GM19463 (cell line): ENCODE results near the gene CTPS1.

ENCODE experiments used
- ATAC-seq: cut with Tn5 transposase; IDR thresholded peaks from one replicate; pipeline ENCODE4 v1.9.1; 2021; ENCODE audit warnings: mild to moderate bottlenecking, moderate library complexity; ENCODE audit not compliant: unreplicated experiment

Gene CTPS1

DNA sequence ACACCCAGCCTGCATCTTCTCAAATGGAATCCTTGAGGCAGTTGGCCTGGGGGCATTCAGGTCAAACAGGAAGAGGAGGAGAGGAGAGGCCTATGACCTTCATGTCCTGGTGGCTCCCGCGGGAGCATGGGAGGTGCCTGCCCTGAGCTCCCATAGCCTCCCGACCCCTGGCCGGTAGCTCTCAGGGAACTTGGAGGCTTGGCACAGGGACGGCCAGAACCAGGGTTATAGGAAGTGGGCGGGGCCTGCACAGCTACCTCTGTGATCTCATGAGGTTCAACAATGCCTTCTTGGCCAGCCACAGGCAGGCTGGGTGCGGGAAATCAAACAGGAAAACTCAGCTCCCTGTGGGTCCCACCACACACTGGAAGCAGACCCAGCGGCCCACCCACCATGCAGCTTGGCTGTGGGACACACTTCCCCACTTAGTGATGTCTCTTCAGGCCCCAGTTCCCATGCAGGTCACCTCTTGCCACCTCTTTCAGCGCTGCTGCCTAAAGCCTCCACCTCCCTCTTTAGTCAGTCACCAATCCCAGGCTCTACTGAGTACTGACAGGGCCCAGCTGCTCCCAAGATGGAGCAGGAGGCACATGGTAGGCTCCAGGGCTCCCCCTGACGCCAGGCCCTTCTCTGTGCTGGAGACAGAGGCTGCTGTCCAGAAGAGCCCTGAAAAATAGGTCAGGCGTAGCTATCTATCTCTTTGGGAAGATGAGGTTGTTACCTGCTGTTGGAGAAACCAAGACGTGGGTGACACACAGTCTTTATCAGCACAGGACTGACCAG, 42.2 kb downstream of the CTPS1 start, which contains the start of gene SLFNL1:
TSS of gene SLFNL1 (minus strand) at position 200 of the 783 bp plus-strand sequence. CDS start 1,065 bp downstream, outside the sequence.
- no peak for ATAC-seq

DNA sequence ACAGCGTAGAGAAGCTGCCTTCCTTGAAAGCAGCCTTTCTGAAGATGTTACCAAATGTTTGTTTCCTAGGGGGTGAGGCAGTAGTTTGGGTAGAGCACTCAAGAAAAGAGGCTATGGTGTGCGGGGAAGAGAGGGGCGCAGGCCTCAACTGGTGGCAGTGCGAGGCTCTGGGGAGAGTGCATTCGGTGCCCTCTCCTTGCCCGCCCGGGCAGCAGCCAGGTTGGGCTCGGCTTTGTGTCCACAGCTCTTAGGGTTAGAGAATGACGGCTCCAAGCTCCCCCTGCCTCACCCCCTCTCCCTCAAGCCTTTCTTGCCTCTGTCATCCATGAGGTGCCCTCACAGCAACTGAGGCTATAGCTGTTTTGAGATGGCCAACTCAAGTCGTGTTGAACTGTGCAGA, 42.9 kb downstream of the CTPS1 start:
- ATAC-seq = no peak

DNA sequence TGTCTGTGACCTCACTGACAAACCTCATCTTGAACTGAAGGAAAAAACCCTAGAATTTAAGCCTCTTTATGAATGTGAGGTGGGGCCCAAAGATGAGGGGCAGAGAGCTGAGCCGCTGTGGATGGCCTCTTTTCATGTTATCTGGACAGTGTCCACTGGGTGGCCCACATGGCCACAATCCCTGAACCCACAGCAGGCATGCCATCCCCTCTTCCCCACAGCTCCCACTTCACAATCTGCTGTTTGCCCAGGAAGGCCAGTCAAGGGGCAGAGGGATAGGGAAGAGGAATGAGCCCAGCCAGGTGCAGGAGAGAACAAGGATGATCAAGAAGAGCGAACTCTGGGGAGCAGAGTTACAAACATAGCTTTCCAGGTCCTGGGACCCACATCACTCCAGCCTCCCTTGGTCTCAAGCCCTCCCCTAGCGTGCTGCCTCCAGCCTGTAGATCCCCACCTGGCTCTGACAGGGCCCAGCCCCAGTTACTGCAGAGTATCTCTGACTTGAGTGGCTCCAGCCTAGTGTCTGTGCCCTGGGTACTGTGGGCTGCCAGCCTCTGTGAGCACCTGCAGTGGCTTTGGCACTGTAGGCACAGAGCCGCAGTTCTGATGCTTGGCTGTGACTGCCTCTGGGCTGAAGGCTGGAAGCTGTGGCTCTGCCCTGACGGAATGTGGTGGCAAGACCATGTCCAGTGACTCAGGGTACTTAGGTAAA, 43.9 kb downstream of the CTPS1 start:
- ATAC-seq = no peak

DNA sequence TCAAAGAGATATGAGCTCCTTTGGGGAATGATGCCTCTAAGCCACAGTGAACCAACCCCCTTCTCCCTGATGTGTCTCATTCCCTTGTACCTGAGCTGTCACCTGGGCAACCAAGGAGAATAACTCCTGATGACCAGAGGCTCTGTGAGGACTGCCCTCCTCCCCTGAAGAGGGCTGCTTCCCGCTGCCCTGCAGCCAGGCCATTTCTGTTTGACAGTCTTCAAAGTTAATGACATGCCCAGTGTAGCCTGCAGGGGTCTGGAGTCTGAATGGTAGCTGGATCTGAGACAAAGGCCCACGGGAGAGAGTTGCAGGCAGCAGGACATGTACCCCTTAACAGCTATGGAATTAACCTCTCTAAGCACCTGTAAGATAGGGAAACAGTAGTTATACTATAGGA, 45.5 kb downstream of the CTPS1 start:
- ATAC-seq = no peak

DNA sequence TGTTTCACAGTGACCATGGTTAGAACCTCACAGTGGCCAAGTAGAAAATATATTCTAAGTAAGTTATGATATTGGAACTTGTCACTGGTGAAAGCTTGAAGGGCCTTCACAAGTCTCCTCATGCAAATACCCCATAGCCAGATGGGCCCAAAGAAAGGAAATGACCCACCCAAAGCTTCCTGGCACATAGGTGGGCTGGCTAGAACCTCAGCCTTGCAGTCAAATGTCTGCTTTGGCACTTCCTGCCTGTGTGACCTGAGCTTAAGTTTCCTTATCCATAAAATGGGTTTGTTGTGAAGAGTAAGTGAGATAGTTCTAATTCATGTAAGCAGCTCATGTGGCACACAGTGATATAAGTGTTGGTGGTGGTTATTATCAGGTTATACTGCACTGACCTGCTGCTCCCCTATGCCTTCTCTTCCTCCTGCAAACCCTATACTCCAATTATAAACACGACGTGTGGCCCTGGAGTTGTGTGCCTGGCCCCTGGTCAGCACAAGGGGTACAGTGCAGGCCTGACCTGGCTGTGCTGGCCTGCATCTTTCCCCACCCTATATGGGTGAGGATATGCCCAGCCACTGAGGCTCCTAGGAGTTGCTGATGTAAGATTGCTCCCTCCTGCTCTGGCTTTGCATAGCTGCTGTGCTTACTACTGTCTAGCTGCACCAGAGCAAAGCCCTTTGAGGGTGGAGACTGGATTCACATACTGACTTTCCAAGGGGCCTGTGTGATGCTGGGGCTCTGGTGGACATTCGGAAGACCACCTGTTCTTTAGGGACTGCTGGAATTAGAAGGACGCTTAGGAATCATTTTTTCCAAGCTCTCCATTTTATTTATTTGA, 46.7 kb downstream of the CTPS1 start:
- no peak for ATAC-seq

DNA sequence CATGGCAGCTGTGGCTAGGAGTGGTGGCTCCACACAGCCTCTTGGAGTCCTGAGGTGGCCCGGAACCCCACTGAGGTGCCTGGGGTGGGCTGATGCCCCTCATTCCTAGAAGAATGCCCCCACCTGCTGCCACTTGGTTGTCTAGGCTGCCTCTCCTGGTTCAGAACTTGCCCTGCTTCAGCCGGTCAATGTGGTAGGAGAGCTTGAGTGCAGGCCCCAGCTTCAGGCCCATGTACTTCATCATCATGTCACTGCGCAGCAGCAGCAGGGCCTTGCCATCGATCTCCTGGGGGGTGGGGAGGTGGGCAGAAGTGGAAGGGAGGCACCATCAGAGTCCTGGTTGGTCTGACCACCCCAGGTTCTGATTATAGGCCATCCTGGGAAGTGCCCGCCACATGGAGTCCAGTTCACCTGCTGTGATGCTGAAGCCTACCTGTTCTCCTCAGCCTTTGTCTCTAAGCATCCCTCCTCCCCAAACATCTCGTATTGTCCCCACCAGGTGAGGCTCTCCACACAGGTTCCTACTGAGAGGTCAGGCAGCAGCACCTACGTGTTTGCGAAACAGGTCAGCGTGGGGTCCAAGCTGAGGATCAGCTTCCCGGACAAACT, 48.6 kb downstream of the CTPS1 start:
- no peak for ATAC-seq

DNA sequence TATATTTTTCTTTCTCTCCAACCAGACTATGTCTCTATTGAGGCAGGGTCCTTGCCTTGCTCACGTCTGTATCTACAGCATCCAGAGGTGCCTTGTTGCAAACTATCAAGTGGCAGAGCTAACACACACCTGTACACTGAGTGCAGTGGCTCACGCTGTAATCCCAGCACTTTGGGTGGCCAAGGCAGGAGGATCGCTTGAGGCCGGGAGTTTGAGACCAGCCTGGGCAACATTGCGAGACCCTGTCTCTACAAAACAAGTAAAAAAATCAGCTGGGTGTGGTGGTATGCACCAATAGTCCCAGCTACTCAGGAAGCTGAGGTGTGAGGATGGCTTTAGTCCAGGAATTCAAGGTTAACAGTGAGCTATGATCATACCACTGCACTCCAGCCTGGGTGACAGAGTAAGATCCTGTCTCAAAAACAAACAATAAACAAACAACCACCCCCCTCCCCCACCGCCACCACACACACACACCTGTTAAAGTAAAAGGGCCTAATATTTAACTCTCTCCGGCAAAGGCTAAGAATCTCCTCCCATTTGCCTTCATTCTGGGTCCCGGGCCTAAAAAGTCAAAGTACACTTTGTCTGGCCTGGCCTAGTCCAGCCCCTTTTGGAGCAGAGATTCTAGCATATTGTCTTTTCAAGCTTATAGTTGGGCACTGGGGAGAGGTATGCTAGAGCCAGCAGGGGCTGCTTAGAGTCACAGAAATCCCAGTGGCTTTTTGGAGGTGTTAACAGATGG, 51.5 kb downstream of the CTPS1 start:
- ATAC-seq = no peak

DNA sequence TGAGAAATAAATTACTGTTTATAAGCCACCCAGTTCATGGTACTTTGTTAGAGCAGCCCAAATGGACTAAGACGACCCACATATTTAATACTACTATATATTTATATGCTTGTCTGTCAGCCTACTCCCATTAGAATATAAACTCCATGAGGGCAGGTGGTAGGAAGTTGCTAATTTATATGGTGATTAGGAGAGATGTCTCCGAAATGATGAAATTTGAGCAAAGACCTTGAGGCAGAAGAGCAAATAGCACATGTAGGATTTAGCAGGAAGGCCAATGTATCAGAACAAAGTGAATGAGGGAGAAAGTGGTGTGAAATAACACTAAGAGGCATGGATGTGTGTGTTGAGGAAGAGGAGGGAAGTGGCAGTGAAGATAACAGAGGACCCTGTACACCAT, 52.7 kb downstream of the CTPS1 start:
- ATAC-seq = no peak

DNA sequence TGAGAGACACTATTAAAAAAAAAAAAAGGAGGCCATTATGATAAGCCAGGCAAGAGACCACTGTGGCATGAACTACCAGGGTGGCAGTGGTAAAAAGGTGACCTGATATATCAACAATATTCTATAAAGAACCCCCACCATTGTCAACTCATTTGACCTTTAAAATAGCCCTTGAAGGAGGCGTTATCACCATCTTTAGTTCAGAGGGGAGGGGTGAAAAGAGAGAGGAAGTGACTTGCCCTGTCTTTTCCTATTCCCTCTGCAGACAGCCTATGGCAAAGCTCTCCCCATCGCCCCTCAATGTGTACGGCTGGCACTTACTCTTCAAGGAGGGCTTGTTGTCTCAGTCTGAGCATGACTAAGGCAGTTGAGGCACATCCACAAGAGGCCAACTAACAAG, 53.8 kb downstream of the CTPS1 start:
- ATAC-seq = no peak

DNA sequence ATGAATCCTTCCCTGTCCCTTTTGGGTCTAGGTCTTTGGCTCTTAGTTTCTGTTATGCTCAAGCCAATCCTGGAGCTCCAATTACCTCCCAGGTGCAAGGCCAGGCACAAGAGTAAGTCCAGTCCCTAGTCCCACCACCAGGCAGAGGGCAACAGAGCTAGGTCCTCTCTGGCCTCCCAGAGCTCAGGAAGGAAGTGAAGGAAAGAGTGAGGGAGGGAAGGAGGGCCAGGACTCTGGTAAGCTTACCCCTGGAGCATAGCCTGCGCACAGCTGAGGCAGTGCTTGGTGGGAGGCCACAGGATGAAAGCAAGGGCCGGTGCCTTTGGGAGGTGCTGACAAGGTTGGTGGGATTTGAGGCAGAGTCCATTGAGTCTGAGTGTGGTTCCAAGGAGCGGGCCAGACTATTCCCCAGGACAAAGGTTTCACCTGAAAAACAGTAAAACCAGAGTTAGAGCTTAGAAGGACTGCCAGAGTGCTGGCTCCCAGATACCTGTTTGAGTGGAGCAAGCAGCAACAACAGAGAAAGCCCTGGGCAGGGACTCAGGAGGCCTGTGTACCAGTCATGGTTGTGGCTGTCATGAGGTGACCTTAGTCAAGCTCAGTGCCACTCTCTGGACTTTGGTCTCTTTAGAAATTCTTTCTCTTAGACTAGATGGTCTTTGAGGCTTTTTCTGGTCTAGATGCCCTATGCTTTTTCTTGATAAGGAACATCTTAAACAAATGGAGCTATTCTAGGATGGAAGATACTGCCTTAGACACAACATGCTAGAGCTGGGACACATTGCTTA, 57.8 kb downstream of the CTPS1 start:
- no peak for ATAC-seq

DNA sequence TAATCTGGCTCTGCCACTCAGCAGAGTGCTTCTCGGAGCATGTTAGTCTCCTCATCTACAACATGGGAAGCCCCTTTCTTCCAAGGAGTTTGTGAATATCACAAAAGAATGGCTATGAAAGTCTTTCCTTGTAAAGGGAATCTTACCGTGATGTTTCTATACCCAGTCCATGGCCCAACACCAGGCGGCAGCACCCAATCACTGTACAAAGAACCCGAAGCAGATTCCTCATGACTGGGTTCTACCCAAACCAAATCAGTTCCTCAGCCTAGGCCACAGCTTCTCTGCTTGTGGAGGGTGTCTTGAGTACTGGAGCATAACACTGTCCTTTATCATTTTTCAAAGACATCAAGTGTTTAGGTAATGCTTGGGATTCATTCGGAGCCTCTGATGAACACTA, 58.6 kb downstream of the CTPS1 start:
- ATAC-seq = no peak

DNA sequence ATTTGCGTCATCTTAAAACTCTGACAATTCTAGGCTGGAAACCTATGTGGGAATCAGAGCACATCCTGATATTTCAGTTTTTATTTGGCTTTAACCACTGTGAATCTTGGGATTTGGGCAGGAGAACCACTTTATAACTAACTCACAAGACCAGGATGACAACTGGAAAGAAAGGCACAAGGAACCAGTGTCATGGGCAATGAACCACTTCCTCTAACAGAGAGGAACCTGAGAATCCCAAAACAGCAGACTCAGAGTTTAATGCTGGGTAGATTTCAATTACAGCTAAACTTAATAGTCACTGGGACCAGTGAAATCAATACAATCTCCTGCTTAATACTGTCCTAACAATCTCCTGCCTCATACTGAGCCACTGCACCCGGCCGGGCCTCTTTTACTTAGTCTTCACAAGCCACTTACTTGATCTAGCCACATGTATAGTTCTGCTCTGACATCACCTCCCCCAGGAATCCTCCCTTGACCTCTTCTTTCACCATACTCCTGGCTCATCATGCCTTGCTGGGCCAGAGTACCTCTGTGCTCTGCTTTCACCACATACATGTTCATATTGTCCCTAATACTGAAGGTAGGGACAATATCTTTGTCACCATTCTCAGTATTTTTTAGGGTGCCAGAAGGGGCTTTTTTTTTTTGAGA, 62.2 kb downstream of the CTPS1 start:
- ATAC-seq = no peak

DNA sequence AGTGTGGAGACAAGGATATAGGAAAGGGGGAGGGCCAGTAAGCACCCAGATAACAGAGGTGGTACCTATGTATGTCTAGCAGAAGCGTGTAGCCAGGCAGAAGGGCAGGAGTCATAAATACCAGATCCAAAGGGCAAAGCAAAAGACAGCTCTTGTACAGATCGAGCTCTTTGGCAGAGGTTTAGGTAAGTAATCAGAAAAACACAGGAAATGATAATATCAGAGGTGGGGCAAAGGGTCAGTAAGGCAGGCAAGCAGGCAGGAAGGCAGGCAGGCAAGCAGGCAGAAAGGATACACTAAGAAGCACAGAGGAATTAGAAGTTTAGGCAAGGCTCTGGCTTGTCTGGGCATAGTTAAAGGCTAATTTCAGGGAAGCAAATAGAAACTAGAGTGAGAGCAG, 64.7 kb downstream of the CTPS1 start:
- ATAC-seq = no peak

DNA sequence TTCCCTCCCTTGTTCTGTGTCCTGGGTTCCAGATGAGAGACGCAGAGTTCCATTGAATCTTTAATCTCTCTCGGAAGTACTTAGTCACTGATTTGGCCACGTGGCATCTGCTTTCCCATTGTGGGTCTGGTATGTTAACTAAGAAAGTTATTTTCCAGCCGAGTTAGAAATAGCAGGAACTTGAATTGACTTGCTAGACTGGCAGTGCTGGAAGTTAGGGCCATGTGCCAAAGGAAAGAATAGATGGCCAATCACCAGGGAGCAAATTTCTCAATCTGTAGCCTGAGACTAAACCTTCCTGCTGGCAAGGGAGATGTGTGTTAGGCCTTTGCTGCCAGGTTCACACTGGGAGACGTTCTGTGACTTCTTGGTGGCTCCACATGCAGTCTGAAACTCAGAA, 66.2 kb downstream of the CTPS1 start:
- ATAC-seq = no peak

DNA sequence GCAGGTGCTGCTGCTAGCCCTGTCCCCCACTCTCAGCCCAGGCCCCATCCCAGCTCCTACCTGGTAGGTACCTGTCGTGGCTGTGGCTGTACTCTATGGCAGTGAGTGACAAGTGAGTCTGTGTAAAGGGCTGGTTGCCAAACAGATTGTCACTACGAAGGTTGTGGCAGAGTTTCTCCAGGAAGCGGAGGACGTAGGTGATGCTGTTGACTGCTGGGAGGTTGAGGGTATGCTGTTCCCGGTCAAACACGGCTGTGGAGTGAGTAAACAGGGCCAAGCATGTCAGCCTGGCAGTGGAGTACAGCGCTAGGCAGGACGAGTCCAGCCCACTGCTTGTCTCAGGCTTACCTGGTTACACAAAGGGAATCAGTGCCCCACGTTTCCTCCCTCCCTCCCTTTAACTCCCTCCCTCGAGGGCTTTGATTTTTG, 66.9 kb downstream of the CTPS1 start:
- no peak for ATAC-seq

DNA sequence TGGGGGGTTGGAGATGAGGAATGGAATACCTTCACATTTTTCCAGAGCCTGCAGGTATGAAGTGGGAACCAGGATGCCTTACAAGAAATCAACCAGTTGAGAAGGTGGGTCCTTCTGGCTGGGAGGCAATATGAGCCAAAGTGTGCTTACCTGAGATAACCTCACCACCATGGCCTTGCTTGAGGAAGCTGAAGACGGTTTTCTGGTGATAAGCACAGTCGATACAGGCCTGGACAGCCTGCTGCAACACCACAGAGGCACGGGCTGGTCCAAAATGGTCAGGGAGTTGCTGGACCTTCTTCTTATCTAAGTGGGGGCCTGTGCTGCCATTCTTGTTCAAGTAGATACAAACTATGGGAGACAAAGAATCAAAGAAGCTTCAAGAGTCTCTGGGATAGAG, 69.0 kb downstream of the CTPS1 start:
- no peak for ATAC-seq

DNA sequence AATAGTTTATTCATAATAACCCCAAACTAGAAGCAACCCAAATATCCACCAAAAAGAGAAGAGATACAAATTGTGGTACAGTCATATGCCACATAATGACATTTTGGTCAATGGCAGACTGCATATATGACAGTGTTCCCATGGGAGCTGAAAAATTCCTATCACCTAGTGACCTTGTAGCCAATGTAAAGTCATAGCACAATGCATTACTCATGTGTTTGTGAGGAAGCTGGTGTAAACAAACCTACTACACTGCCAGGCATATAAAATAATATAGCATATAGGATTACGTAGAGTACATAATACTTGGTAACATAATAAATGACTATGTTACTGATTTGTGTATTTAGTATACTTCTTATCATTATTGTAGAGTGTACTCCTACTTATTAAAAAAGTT, 71.5 kb downstream of the CTPS1 start:
- ATAC-seq = no peak

DNA sequence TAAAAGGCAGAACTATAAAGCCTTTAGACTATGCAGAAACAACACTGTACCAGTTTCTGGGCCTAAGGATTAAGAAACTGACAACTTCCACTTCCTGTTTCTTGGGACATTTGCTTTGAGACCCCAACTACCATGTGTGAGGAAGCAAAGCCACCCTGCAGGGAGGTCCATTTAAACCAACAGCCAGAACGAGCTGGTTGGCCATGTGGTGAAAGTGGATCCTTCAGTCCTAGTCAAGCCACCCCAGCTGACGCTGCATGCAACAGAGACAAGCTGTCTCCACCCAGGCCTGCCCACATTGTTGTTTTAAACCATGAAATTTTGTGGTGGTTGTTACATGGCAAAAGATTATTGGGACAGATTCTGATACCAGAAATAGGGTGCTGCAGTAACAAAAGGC, 73.8 kb downstream of the CTPS1 start:
- ATAC-seq = no peak

DNA sequence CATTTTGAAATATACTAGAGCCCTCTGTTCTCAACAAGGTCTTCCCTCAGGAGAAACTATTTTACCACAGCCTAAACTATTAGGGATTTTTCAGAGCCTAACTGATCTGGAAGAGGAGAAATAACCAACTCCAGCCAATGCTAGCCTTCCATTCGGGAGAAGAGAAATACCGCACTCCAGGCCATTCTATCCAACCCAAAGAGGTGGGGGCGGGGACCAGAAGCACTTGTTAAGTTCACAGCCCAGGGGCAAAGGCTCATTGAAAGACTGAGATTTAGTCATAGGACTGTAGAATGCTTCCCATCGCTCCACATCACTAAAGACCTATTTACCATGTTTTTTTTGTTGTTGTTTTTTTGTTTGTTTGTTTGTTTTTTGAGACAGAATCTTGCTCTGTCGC, 77.4 kb downstream of the CTPS1 start:
- ATAC-seq = no peak
